Right lobe of liver (tissue), 6 donors: ENCODE data around the gene CYP11A1. TPM values are rescaled to one million over a fixed set of nuclear protein-coding genes. Genes with fewer than 3 reads are reported as not detected.

Experiments
- ATAC-seq, 4 donors: fragments of 200-7000 bp; cut with Tn5 transposase; one replicate each; pipeline ENCODE4 v1.9.1; 2020; ENCODE audit warnings: mild to moderate bottlenecking in 4 of 4, moderate library complexity in 4 of 4
- DNase-seq, 3 donors: peaks; one replicate each; pipeline ENCODE4 v3.0.0-alpha.2; 2020
- H3K27ac ChIP-seq, 3 donors: fragments of 200-600 bp; one replicate each; pipeline ENCODE4 v1.8.0; 2022
- H3K27me3 ChIP-seq, 2 donors: fragments of 200-600 bp; one replicate each; pipeline ENCODE4 v1.8.0; 2022
- H3K36me3 ChIP-seq, 4 donors: fragments of 200-600 bp; sonication (generic) in 1 of 4; one replicate each; pipeline versions ENCODE4 v1.5.1 to v1.8.0; 2017 to 2022; ENCODE audit warnings: control low read depth in 1 of 4
- H3K4me1 ChIP-seq, 4 donors: fragments of 200-600 bp; sonication (generic) in 1 of 4; one replicate each; pipeline versions ENCODE4 v1.5.1 to v1.8.0; 2017 to 2022; ENCODE audit warnings: control low read depth in 1 of 4
- H3K4me3 ChIP-seq, 3 donors: fragments of 200-600 bp; one replicate each; pipeline ENCODE4 v1.8.0; 2022
- H3K9me3 ChIP-seq, 4 donors: fragments of 200-600 bp; sonication (generic) in 1 of 4; one replicate each; pipeline versions ENCODE4 v1.5.1 to v1.8.0; 2017 to 2022; ENCODE audit warnings: control low read depth in 1 of 4
- CTCF ChIP-seq, 4 donors: fragments of 200-600 bp in 3 of 4; fragments of 450-650 bp in 1 of 4; IDR thresholded peaks; one replicate each; pipeline versions ENCODE4 v1.5.1 to v1.8.0; 2016 to 2022; ENCODE audit warnings: antibody characterized with exemption in 4 of 4, mild to moderate bottlenecking in 2 of 4
- POLR2A ChIP-seq: fragments of 450-650 bp; IDR thresholded peaks from one replicate; pipeline ENCODE4 v1.6.1; 2017; ENCODE audit warnings: antibody characterized with exemption, mild to moderate bottlenecking
- WGBS: methylation state at CpG from one replicate; pipeline ENCODE4 v1.1.6; 2018; ENCODE audit warnings: low coverage, low lambda C conversion rate; ENCODE audit not compliant: insufficient coverage; ENCODE audit errors: missing lambda C conversion rate; 5-methylcytosine and 5-hydroxymethylcytosine counted together
- intact Hi-C, 2 donors: fragments of 100-400 bp; cut with DNase I; formaldehyde crosslinking; loops; one replicate each; pipeline versions ENCODE4 v1.11.2 to v1.14.1; 2022
- total RNA-seq, 6 experiments: library from RNA; depleted of rRNA in 2 of 6; stranded (reverse); fragments of >200 nt in 2 of 6; fragmentation: NEBNext Ultra II Directional in 3 of 6; extraction: Animal tissue kit (Norgen Biotek cat#: 25700) in 3 of 6; gene quantifications; one replicate each; pipeline versions ENCODE4 v1.1.0 to v1.2.4, GENCODE V29; 2016 to 2023
- donor health status: DM: no; HTN: yes; CAD: no.
- donor health status: DM: no; HTN: no; CAD: no.
- donor health status: DM: no; HTN: no; CAD: no.
- donor health status: DM: no; HTN: yes; CAD: no.
- donor health status: DM: no; HTN: yes; CAD: no.

CYP11A1 gene
- total RNA-seq, 6 experiments from 2014 or later, result 2.5 to 6.4 (median 2.8) TPM

- TF ChIP-seq POLR2A, result no peak
- TF ChIP-seq CTCF (IDR thresholded peaks at IDR 0.05), result no peak
- no peaks in the 10 kb centered on the region for H3K36me3 ChIP-seq
Measured at GRCh38 chr15:74336061-74337005, 31.1 kb downstream of the CYP11A1 start.

GRCh38 chr15:74335396-74335795, 32.0 kb downstream of the CYP11A1 start:
- ATAC-seq, result no peak
- H3K36me3 ChIP-seq, result no peaks in the 10 kb centered on the region
- DNase-seq, result no peak
- WGBS, result 100% methylated on average over 2 of the region's 8 CpGs
- no peaks in the 10 kb centered on the region for H3K27me3 ChIP-seq
- no peak for TF ChIP-seq CTCF (IDR thresholded peaks at IDR 0.05)
- TF ChIP-seq POLR2A, result no peak
- H3K9me3 ChIP-seq, result no peaks in the 10 kb centered on the region
- no peak overlapping the region for H3K27ac ChIP-seq
- no peak overlapping the region for H3K4me3 ChIP-seq
- intact Hi-C loops, result no loop called here
- no peaks in the 10 kb centered on the region for H3K4me1 ChIP-seq

More at GRCh38 chr15:74336061-74337005, 31.1 kb downstream of the CYP11A1 start:
- ATAC-seq (no peak), DNase-seq (no peak)
- Histone ChIP-seq H3K9me3 (no peaks in the 10 kb centered on the region), H3K4me1 (no peaks in the 10 kb centered on the region), H3K27ac (no peak overlapping the region), H3K27me3 (no peaks in the 10 kb centered on the region), H3K4me3 (no peak overlapping the region)
- WGBS, result 63% methylated on average over 3 of the region's 9 CpGs
- intact Hi-C loops, result no loop called here

- H3K9me3 ChIP-seq, result no peaks in the 10 kb centered on the region
- ATAC-seq, result no peak
- no peaks in the 10 kb centered on the region for H3K27me3 ChIP-seq
- no peak overlapping the region for H3K27ac ChIP-seq
- no peak overlapping the region for H3K4me3 ChIP-seq
- intact Hi-C loops, result no loop called here
- no peaks in the 10 kb centered on the region for H3K4me1 ChIP-seq
- no peak for DNase-seq
- WGBS, result 29% methylated on average over 1 of the region's 1 CpG
- H3K36me3 ChIP-seq, result no peaks in the 10 kb centered on the region
- TF ChIP-seq CTCF (IDR thresholded peaks at IDR 0.05) (no peak), POLR2A (no peak)
Measured at GRCh38 chr15:74334127-74334526, 33.3 kb downstream of the CYP11A1 start.

- DNase-seq, result no peak
- H3K27ac ChIP-seq, result no peak overlapping the region
- intact Hi-C loops, result no loop called here
- 93% methylated on average over 3 of the region's 5 CpGs for WGBS
- no peak for TF ChIP-seq POLR2A
- H3K36me3 ChIP-seq, result no peaks in the 10 kb centered on the region
- ATAC-seq, result no peak
- H3K4me3 ChIP-seq, result no peak overlapping the region
- H3K27me3 ChIP-seq, result no peaks in the 10 kb centered on the region
- no peaks in the 10 kb centered on the region for H3K4me1 ChIP-seq
- no peaks in the 10 kb centered on the region for H3K9me3 ChIP-seq
Measured at GRCh38 chr15:74333662-74334061, 33.8 kb downstream of the CYP11A1 start.

- WGBS, result 86% methylated on average over 4 of the region's 5 CpGs
- no peaks in the 10 kb centered on the region for H3K27me3 ChIP-seq
- H3K4me1 ChIP-seq, result no peaks in the 10 kb centered on the region
- no peak for TF ChIP-seq POLR2A
- no peak for TF ChIP-seq CTCF (IDR thresholded peaks at IDR 0.05)
- H3K4me3 ChIP-seq, result no peak overlapping the region
- intact Hi-C loops, result no loop called here
- no peaks in the 10 kb centered on the region for H3K9me3 ChIP-seq
- ATAC-seq (no peak), DNase-seq (peak in 1 of 3 donors; percentile 29)
- H3K27ac ChIP-seq, result no peak overlapping the region
- H3K36me3 ChIP-seq, result no peaks in the 10 kb centered on the region
Measured at GRCh38 chr15:74333093-74333492, 34.4 kb downstream of the CYP11A1 start.
